Memory B cell (primary cell): ENCODE data around the gene TFDP1.
A peak's percentile ranks its signal among the peaks of the same experiment; 100 is the strongest.

Experiments used
- ATAC-seq: fragments of 150-1000 bp; cut with Tn5 transposase; 2 replicates; pipeline ENCODE4 v1.10.0; 2021; ENCODE audit warnings: low read depth, mild to moderate bottlenecking, moderate library complexity
- DNase-seq, 2 donors: peaks; one replicate each; pipeline ENCODE4 v3.0.0; 2022; ENCODE audit warnings: low spot score in 2 of 2
- H3K27ac Mint-ChIP-seq: one replicate; pipeline ENCODE4 v1.8.0; 2022; ENCODE audit warnings: mild to moderate bottlenecking, moderate library complexity, mixed read lengths
- H3K27me3 Mint-ChIP-seq: one replicate; pipeline ENCODE4 v1.8.0; 2022; ENCODE audit warnings: mixed read lengths
- H3K36me3 Mint-ChIP-seq: one replicate; pipeline ENCODE4 v1.8.0; 2022; ENCODE audit warnings: mild to moderate bottlenecking, mixed read lengths
- H3K4me1 Mint-ChIP-seq: one replicate; pipeline ENCODE4 v1.8.0; 2022; ENCODE audit warnings: mixed read lengths
- H3K4me3 Mint-ChIP-seq: one replicate; pipeline ENCODE4 v1.8.0; 2022; ENCODE audit warnings: mild to moderate bottlenecking, moderate library complexity, mixed read lengths
- H3K9me3 Mint-ChIP-seq: one replicate; pipeline ENCODE4 v1.8.0; 2022; ENCODE audit warnings: mixed read lengths

TFDP1 gene, protein sequence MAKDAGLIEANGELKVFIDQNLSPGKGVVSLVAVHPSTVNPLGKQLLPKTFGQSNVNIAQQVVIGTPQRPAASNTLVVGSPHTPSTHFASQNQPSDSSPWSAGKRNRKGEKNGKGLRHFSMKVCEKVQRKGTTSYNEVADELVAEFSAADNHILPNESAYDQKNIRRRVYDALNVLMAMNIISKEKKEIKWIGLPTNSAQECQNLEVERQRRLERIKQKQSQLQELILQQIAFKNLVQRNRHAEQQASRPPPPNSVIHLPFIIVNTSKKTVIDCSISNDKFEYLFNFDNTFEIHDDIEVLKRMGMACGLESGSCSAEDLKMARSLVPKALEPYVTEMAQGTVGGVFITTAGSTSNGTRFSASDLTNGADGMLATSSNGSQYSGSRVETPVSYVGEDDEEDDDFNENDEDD

DNA sequence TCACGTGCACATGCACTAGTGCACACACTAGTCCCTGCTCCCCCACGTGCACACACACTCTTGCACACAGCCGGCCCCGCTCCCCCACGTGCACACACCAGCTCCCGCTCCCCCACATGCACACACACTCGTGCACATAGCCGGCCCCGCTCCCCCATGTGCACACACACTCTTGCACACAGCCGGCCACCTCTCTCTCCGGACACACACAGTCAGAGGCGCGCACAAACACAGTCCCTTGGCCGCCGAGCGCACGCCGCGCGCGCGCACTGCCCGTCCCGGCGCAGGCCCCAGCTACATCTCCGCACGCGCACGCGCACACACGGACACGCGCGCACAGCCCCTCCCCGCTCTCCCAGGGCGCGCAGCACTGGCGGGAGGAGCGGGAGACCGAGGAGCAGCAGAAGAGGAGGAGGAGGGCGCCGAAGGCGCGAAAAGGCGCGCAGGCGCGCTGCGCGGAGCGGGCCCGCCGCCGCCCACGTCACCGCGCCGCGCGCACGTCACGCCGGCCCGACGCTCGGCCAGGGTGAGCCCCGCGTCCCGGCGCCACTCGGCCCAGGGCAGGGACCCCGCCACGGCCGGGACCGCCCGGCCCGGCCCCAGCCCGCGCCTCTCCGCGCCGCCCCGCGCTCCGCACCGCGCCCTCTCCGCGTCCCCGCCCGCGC lies at the start of gene TFDP1:
TFDP1 (plus strand) TSS at position 549 of the 665 bp plus-strand sequence. CDS start 1,085 bp downstream, outside the sequence.
- Mint-ChIP-seq H3K36me3 (peaks cover 7% of the 10 kb centered on the region), H3K27me3 (no peaks in the 10 kb centered on the region), H3K4me1 (peaks cover 20% of the 10 kb centered on the region), H3K9me3 (peaks cover 3% of the 10 kb centered on the region), H3K4me3 (peak within 1 kb of the TSS; percentile 94), H3K27ac (peak within 1 kb of the TSS; percentile 65)
- DNase-seq (peak; percentile 45 to 46), ATAC-seq (peak; percentile 86)

DNA sequence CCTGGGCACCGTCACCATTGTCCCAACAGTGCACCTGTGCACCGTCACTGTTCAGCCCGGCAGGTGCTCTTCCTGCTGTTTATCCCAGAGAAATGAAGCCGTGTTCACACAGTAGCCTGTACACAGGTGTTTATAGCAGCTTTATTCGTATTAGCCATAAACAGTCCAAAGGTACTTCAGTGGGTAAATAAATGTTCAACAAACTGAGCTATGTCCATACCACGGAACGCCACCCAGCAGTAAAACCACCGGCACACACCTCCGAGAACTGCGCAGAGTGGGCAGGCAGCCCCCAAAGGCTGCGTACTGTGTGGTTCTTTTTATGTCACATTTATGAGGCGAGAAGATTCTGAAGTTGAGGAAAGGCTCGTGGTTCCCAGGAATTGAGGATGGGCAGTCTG lies 49.2 kb upstream of the TFDP1 start:
- Mint-ChIP-seq H3K27ac (no peak overlapping the region), H3K27me3 (no peaks in the 10 kb centered on the region), H3K4me1 (no peaks in the 10 kb centered on the region), H3K9me3 (no peaks in the 10 kb centered on the region), H3K4me3 (no peak overlapping the region), H3K36me3 (peaks cover 28% of the 10 kb centered on the region)
- no peak for DNase-seq
- no peak for ATAC-seq

DNA sequence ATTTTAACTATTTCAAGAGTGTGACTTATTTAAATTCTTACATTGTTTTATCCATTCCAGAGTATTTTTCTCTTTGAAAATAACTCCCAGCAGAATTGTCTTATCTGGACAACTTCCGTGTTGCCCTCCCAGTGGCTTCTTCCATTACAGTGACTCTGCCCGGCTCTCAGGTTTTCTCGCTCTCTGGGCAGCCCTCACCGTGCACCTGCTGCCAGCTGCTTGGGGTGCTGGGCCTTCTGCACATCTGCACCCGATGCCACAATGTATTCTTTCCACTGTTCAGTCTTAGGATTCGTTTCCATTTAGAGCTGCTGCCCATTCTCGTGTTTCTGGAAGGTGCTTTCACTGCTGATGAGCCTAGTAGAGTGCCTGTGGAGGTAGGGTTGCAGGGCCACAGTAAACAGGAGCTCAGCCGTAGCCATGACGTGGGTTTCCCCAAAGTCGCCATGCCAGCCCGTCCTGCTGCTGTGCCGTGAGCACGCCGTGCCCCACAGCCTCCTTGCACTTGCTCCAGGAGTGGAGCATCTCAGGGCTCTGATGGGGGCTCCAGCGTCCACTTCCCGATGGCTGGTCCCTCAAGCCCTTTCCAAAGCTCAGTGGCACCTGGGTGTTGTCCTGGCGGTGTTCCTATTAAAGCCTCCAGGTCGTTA lies 48.0 kb upstream of the TFDP1 start:
- ATAC-seq (no peak), DNase-seq (no peak)
- no peak overlapping the region for H3K27ac Mint-ChIP-seq
- H3K9me3 Mint-ChIP-seq = no peaks in the 10 kb centered on the region
- H3K27me3 Mint-ChIP-seq = no peaks in the 10 kb centered on the region
- no peaks in the 10 kb centered on the region for H3K4me1 Mint-ChIP-seq
- no peak overlapping the region for H3K4me3 Mint-ChIP-seq
- peaks cover 32% of the 10 kb centered on the region for H3K36me3 Mint-ChIP-seq

DNA sequence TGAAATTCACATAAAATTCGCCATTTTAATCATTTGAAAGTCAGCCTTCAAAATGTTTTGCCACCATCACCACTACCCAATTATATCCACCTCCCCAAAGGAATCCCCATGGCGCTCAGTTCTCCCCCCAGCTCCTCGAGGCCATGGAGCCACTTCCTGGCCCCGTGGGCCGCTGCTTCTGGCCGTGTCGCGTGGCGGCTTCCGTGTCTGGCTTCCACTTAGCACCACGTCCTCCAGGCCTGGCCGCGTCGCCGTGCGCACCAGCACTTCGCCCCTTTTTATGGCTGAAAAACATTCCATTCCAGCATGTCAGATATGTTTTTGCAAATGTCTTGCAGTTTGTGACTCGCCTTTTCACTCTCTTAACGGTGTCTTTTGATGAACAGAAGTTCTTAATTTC lies 47.3 kb upstream of the TFDP1 start:
- Mint-ChIP-seq H3K27me3 (no peaks in the 10 kb centered on the region), H3K4me1 (no peaks in the 10 kb centered on the region), H3K27ac (no peak overlapping the region), H3K36me3 (peaks cover 28% of the 10 kb centered on the region), H3K4me3 (no peak overlapping the region), H3K9me3 (no peaks in the 10 kb centered on the region)
- ATAC-seq (no peak), DNase-seq (no peak)

DNA sequence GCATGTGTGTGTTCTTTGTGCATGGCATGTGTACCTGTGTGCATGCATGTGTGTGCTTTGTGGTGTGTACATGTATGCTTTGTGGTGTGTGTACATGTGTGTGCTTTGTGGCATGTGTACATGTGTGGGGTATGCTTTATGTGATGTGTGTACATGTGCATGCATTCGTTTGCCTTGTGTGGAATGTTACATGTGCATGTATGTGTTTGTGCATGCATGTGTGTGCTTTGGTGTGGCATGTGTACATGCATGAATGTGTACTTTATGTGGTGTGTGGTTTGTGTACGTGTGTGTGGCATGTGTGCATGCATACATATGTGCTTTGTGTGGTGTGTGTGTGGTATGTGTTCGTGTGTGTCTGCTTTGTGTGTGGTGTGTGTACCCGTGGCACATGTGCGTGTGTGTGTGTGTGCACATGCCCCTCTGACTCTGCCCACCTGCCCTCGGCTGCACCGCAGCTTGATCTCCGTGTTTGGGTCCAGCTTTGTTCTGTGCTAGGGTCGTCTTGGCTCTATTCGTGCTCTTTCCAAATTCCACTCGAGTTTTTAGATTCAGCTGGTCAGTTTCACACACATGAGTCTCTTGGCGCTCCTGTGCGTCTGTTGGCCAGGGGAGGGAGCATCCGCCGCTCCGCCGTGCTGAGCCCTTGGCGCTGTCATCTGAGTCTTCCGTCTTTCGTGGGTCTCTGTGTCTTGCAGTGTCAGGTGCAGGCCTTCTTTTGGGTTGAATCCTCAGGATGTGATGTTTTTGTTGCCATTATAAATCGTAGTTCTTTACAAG lies 46.5 kb upstream of the TFDP1 start:
- Mint-ChIP-seq H3K27ac (no peak overlapping the region), H3K4me1 (no peaks in the 10 kb centered on the region), H3K36me3 (peaks cover 28% of the 10 kb centered on the region), H3K27me3 (no peaks in the 10 kb centered on the region), H3K9me3 (no peaks in the 10 kb centered on the region), H3K4me3 (no peak overlapping the region)
- ATAC-seq (no peak), DNase-seq (no peak)

DNA sequence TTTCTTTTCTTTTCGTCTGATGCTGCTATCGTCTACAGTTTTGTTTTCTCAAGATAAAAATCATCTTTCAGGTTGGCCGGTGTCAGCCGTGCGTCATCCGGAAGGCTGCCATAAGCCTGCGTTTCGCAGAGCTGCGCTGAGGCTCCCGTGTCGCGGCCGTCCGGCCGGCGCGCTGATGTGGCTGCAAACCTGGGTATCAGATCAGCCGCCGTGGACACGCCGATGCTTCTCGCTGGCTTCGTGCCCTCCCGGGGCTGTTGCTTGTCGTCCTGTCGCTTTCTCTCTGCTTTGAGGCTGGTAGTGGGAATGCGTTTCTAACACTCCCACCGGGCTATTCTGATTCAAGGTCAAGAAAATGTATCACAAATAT lies 45.9 kb upstream of the TFDP1 start:
- Mint-ChIP-seq H3K27me3 (no peaks in the 10 kb centered on the region), H3K9me3 (no peaks in the 10 kb centered on the region), H3K36me3 (peaks cover 29% of the 10 kb centered on the region), H3K4me1 (no peaks in the 10 kb centered on the region), H3K27ac (no peak overlapping the region), H3K4me3 (no peak overlapping the region)
- ATAC-seq (no peak), DNase-seq (no peak)

DNA sequence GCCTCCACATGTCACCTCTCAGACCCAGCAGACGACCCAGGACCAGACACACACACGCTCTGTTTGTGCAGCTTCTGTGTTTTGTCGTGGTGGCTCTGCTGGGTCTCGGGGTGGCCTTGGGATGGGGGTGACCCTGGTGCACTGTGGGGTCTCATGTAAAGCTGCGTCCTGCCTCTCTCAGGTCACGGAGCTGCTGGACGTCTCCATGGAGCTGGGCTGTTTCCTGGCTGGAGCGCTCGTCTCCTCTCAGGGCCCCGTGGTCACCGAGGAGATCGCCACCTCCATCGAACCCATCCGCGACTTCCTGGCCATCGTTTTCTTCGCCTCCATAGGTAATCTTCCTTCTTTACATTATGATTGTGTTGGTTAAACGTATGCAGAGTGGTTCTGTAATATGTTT lies 45.4 kb upstream of the TFDP1 start:
- Mint-ChIP-seq H3K4me3 (no peak overlapping the region), H3K9me3 (no peaks in the 10 kb centered on the region), H3K27ac (no peak overlapping the region), H3K4me1 (no peaks in the 10 kb centered on the region), H3K36me3 (peaks cover 29% of the 10 kb centered on the region), H3K27me3 (no peaks in the 10 kb centered on the region)
- ATAC-seq = no peak
- no peak for DNase-seq

DNA sequence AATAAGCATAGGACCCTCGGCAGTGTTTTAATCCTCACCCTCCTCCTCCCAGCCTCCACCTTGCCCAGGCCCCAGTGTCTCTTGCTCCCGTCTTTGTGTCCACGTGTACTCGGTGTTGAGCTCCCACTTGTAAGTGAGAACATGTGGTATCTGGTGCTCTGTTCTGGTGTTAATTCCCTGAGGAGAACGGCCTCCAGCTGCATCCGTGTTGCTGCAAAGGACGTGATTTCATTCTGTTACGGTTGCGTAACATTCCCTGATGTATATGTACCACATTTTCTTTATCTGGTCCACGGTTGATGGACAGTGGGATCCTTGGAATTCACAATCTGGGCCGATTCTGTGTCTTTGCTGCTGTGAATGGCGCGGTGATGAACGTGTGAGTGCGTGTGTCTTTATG lies 44.7 kb upstream of the TFDP1 start:
- Mint-ChIP-seq H3K4me3 (no peak overlapping the region), H3K4me1 (no peaks in the 10 kb centered on the region), H3K36me3 (peaks cover 29% of the 10 kb centered on the region), H3K27me3 (no peaks in the 10 kb centered on the region), H3K9me3 (no peaks in the 10 kb centered on the region), H3K27ac (no peak overlapping the region)
- no peak for DNase-seq
- ATAC-seq = no peak

DNA sequence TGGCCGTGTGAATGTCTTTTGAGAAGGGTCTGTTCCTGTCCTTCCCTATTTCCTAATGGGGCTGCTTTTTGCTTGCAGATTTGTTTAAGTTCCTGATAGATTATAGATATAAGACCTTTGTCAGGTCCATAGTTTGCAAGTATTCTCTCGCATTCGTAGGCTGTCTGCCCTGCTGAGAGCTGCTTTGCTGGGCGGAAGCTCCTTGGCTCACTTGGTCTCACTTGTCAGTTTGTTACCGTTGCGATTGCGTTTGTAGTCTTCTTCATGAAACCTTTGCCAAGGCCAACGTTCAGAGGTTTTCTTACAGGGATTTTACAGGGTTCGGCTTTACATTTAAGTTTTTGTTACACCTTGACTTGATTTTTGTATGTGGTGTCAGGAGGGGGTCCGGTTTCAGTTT lies 44.0 kb upstream of the TFDP1 start:
- Mint-ChIP-seq H3K4me3 (no peak overlapping the region), H3K4me1 (no peaks in the 10 kb centered on the region), H3K27me3 (no peaks in the 10 kb centered on the region), H3K27ac (no peak overlapping the region), H3K36me3 (peaks cover 31% of the 10 kb centered on the region), H3K9me3 (no peaks in the 10 kb centered on the region)
- ATAC-seq = no peak
- DNase-seq = no peak

DNA sequence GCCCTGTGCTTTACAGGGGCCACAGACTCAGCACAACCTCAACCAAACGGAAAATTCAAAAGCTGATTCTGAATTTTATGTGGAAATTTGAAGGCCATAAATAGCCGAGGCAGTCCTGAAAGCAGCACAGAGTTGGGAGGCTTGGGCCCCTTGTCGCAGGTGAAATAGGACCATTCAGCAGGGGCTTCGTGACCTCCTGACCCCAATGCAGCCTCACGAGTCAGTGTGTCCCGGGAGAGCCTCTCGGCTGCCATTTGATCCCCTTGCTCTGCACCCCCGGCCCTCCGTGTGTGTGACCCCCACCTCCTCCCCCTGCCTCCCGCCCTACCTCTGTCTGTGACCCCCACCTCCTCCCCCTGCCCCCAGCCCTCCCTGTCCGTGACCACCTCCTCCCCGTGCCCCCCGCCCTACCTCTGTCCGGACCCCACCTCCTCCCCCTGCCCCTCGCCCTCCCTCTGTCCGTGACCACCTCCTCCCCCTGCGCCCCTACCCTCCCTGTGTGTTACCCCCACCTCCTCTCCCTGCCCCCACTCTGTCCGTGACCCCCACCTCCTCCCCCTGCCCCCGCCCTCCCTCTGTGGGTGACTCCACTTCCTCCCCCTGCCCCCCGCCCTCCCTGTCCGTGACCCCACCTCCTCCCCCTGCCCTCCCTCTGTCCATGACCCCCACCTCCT lies 41.7 kb upstream of the TFDP1 start:
- no peak overlapping the region for H3K4me3 Mint-ChIP-seq
- no peaks in the 10 kb centered on the region for H3K27me3 Mint-ChIP-seq
- H3K4me1 Mint-ChIP-seq = no peaks in the 10 kb centered on the region
- no peaks in the 10 kb centered on the region for H3K9me3 Mint-ChIP-seq
- no peak overlapping the region for H3K27ac Mint-ChIP-seq
- ATAC-seq (no peak), DNase-seq (no peak)
- peaks cover 26% of the 10 kb centered on the region for H3K36me3 Mint-ChIP-seq

DNA sequence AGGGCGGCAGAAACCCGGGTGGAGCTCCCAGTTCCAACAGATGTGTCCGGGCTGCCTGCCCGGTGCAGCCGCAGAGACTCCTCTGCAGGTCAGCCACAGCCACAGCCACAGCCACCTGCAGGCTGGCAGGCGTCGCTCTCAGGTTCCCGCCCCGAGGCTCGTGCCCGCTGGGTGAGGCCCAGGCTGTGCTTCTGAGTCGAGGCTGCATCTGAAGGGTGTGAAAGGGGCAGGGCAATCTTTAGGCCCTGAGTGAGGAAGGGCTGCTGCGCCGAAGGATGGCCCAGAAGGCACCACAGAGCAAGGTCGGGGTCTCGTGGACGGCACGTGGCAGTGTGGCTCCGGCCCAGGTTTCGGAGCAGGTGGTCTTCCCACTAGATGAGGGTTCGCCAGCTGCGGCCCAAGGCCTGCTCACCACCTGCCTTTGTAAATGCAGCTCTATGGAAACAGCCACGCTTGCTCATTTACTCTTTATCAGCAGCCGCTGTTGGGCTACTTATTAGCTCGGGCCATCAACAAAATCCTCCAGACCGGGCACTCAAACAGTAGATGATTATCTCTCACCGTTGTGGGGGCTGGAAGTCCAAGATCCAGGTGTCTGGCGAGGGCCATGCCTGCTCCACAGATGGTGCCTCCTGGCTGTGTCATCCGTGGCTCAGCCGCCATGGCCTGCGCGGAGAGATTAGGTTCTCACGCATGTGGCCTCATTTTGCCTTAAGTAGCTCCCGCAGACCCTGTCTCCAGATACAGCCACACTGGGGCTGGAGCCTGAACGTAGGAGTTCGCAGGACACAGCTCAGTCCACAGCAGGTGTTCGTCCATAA lies 40.3 kb upstream of the TFDP1 start:
- ATAC-seq (no peak), DNase-seq (no peak)
- Mint-ChIP-seq H3K4me1 (no peaks in the 10 kb centered on the region), H3K4me3 (no peak overlapping the region), H3K27me3 (no peaks in the 10 kb centered on the region), H3K27ac (no peak overlapping the region), H3K9me3 (no peaks in the 10 kb centered on the region), H3K36me3 (peaks cover 24% of the 10 kb centered on the region)

DNA sequence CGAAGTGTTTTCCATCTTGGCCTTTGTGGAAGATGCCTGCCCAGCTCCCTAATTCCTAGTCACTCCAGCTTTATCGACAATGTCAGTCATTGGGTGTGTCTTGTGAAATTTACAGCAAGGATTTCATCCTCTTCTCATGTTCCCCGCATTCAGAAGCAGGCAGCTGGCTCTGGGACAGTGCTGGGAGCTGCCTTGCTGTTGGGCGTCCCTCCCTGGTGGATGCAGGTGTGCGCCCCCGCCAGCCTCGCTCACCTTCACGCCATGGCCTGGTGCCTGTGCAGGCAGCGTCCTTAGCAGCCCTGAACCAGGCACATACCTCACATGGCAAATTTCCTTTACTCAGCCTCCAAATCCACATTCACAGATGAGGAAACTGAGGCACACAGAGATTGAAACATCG lies 39.7 kb upstream of the TFDP1 start:
- peaks cover 21% of the 10 kb centered on the region for H3K36me3 Mint-ChIP-seq
- H3K27me3 Mint-ChIP-seq = no peaks in the 10 kb centered on the region
- DNase-seq (no peak), ATAC-seq (no peak)
- no peak overlapping the region for H3K4me3 Mint-ChIP-seq
- H3K4me1 Mint-ChIP-seq = no peaks in the 10 kb centered on the region
- peak overlapping the region; percentile 50 for H3K27ac Mint-ChIP-seq
- H3K9me3 Mint-ChIP-seq = no peaks in the 10 kb centered on the region

DNA sequence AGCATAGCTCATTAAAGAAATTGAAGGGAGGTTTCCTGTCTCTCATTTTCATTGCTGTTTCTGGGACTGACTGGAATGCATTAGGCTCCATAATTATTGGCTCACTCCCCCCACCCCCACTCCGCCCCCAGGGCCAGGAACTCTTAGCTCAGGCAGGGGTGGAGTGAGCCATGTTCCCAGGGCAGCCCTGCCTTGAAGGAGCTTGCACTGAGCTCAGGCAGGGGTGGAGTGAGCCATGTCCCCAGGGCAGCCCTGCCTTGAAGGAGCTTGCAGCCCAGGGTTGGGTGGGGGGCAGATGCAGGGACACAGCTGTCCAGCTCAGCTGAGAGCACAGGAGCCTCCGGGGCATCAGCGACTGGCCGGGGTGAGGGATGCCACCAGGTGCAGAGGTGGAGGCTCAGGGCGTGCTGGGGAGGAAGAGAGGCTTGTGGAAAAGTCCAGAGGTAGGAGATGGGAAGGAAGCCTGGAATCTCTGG lies 39.1 kb upstream of the TFDP1 start:
- H3K9me3 Mint-ChIP-seq = no peaks in the 10 kb centered on the region
- no peaks in the 10 kb centered on the region for H3K4me1 Mint-ChIP-seq
- no peak overlapping the region for H3K4me3 Mint-ChIP-seq
- DNase-seq (no peak), ATAC-seq (no peak)
- H3K27ac Mint-ChIP-seq = peak overlapping the region; percentile 50
- H3K36me3 Mint-ChIP-seq = peaks cover 17% of the 10 kb centered on the region
- H3K27me3 Mint-ChIP-seq = no peaks in the 10 kb centered on the region
